ENCODE results near the gene PCDH20.

DNA sequence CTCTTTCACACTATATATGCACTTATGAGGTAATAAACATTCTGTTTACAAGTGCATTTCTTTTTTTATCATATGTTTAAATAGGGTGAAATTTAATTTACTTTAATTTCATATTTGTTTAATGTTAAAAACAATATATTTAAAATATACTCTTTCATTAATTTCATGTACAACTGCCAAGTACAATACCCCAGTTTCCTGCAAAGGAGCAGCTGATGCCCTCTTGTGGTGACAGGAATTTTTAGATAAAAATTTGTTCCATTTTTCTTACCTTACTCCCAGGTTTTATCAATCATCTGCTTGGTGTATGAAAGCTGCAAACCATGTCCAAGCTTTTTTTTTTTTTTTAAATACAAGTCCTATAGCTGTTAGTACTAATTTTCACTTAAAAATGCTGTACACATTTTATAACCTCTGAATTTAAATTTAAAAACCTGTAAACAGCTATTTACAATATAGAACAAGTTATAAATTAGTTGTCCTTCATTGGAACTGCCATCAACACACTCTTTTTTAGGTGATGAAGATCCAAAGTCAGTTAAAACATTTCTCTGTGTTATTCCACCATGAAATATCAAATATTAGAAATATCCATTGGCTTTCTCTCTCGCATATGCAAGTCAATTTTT lies 4.9 kb downstream of the PCDH20 start:
- TF ChIP-seq EZH2 (IDR thresholded peaks at IDR 0.05; ENCODE audit: insufficient read depth, low read length): no peak
- TF ChIP-seq, protein P1, sequence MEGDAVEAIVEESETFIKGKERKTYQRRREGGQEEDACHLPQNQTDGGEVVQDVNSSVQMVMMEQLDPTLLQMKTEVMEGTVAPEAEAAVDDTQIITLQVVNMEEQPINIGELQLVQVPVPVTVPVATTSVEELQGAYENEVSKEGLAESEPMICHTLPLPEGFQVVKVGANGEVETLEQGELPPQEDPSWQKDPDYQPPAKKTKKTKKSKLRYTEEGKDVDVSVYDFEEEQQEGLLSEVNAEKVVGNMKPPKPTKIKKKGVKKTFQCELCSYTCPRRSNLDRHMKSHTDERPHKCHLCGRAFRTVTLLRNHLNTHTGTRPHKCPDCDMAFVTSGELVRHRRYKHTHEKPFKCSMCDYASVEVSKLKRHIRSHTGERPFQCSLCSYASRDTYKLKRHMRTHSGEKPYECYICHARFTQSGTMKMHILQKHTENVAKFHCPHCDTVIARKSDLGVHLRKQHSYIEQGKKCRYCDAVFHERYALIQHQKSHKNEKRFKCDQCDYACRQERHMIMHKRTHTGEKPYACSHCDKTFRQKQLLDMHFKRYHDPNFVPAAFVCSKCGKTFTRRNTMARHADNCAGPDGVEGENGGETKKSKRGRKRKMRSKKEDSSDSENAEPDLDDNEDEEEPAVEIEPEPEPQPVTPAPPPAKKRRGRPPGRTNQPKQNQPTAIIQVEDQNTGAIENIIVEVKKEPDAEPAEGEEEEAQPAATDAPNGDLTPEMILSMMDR (IDR thresholded peaks at IDR 0.05; ENCODE audit: insufficient read depth, low read depth, low read length): peak; percentile 55
